ENCODE results near the gene ALX4. TPM values are rescaled to one million over a fixed set of nuclear protein-coding genes. Genes with fewer than 3 reads are reported as not detected.

ALX4 gene
- total RNA-seq, 4 donors from 2014 or later, result 0.09 to 0.32 (median 0.13) TPM; not detected in 1

DNA sequence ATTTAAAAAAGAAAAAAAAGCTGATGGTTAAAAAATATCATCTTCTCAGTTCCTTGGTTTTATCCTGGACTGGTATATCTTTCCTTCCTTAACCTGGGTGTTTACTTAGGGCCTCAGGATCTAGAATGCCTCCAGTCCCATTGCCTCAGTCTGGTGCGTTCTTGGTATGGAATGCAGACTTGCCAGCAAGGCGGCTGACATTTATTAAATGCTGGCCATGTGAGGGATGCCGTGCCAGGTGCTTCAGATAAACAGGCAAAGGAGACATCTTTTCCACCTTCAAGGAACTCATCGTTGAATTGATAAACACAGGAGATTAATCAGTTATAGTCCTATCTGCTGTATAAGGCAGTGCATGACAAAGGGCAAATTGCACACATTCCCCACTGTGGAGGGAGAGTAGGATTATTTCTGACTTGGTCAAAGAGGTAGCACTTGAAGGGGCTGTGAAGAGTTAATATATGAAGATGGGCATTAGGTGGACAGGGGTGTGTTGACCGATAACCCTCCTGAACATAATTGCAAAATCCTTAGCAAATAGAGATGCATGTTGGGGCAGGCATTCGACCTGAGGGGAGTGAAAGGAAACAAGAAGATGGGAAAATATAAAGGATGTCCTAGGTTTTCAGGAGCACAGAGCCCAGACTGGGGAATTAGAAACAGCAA is 54.4 kb downstream of the ALX4 start:
- no peak for TF ChIP-seq CTCF (IDR thresholded peaks at IDR 0.05)
- no peak for ATAC-seq (ENCODE audit: low FRiP score)
- DNase-seq (ENCODE audit: low spot score), result no peak

DNA sequence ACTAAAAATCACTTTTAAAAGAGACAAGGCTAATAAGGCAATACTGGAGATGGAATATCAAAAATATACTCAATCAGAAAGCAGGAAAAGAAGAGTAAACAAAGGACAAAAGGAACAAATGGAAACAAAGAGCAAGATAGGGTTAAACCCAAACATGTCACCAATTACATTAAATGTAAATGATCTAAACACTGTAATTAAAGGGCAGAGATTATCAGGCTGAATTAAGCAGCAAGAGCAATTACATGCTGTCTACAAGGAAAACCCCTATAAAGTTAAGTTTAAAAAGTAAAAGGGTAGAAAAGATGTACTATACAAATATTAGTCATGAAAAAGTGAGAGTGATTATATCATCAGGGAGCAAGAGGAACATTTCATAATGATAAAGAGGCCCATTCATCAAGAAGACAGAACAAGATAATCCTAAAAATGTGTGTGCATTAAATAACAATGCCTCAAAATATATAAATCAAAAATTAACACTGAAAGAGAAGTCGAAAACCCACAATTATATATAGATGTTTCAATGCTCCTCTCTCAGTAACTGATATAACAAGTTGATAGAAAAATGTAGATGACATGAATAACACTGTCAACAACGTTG is 56.8 kb downstream of the ALX4 start:
- no peak for TF ChIP-seq CTCF (IDR thresholded peaks at IDR 0.05)
- DNase-seq (ENCODE audit: low spot score) (no peak), ATAC-seq (ENCODE audit: low FRiP score) (no peak)

DNA sequence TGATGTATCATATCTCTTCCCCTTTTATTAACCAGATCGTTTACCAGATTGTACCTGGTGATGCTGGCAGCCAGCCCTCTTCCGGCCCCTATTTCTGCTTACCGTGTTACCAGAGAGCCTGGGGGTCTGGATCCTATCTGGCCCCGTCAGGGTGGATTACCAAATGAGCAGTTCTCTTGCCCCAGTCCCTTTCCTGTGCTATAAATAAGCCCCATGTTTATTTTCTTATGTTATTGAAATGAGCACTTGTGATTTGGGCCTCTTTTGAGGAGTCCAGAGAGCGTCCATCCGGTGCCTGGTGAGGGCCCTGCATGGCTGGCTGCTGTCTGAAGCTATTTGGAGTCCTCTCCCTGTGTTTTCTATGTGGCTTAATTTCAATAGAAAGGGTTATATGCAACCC is 59.5 kb downstream of the ALX4 start:
- DNase-seq (ENCODE audit: low spot score) (no peak), ATAC-seq (ENCODE audit: low FRiP score) (no peak)
- TF ChIP-seq CTCF (IDR thresholded peaks at IDR 0.05), result no peak

DNA sequence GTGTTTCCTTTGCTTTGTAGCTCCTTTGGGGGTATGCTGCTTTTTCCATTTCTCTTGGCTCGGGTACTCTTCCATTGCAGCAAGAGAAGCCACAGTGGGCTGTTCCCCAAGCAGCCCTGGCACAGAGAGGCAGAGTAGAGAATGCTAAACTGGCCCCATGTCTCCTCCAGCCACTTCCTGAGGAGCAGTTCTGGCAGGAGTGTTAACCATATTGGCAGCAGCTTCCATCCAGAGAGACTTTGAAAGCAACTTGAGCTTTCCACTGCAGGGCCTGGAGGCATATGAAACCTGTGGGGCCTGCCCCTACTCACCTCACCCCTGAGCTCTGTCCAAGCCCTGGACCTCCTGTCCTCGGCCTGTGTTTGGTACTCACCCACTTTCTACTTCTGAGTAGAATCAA is 61.8 kb downstream of the ALX4 start:
- ATAC-seq (ENCODE audit: low FRiP score) (no peak), DNase-seq (ENCODE audit: low spot score) (no peak)
- no peak for TF ChIP-seq CTCF (IDR thresholded peaks at IDR 0.05)

DNA sequence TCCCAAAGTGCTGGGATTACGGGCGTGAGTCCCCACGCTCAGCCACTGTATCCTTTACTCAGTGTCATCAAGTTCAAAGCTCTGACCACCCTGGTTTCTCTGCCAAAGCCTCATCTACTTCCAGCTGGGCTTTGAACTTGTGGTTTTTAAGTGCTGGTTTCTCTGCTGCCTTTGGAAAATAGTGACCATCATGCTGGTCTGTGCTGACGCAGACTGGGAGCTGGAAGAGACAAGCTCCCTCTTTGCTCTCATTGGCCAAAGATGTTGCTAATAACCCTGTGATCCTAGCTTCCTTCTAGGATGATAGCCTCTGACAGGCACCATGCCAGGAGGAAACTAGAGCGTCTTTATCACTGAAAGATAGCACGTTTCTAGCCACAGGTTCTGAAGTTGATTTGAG is 62.4 kb downstream of the ALX4 start:
- ATAC-seq (ENCODE audit: low FRiP score), result no peak
- no peak for DNase-seq (ENCODE audit: low spot score)
- no peak for TF ChIP-seq CTCF (IDR thresholded peaks at IDR 0.05)

DNA sequence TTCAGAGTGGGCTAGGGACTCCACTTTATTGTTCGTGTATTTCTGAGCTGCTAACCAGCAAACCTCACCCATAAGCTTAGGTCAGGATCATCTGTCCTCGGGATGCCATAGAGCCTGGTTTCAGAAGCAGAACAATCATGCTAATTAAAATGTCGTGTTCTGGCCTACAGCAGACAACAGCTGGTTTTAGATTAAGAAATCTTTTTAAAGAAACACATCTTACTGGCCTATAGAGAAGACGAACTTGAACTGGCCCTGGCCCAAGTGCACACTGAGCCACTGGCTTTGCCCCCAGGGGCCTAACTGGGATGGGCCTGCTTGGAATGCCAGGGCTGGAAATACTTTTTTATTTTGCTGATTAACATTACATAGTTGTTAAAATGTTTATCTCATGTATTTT is 63.2 kb downstream of the ALX4 start:
- DNase-seq (ENCODE audit: low spot score) (no peak), ATAC-seq (ENCODE audit: low FRiP score) (no peak)
- no peak for TF ChIP-seq CTCF (IDR thresholded peaks at IDR 0.05)
